Frontal cortex (tissue), 4 donors: Measurements from ENCODE around the gene XRCC5. TPM values are rescaled to one million over a fixed set of nuclear protein-coding genes. Genes with fewer than 3 reads are reported as not detected.
"Not testable (repeated sequence)": the region's sequence is repeated elsewhere in the genome, so short reads cannot be mapped to it uniquely, and the experiment has no call there.

Experiments used
- DNase-seq, 2 donors: peaks; one replicate each; pipeline ENCODE4 v3.0.0; 2012; ENCODE audit warnings: low spot score in 2 of 2
- FAIRE-seq: peaks from 2 replicates; lab custom pipeline; 2012; peaks lifted over from hg19 to GRCh38; lab: Jason Lieb, UNC
- total RNA-seq: library from RNA; depleted of rRNA; stranded (reverse); fragments of >200 nt; gene quantifications from one replicate; pipeline ENCODE4 v1.2.3, GENCODE V29; 2014
- donor health status: control.
- donor health status: control.
- donor health status: control.

Gene XRCC5
- total RNA-seq, 1 donor from 2014 or later = 415 TPM

GRCh38 chr2:216181953-216182461 lies 72.9 kb downstream of the XRCC5 start:
- DNase-seq (no peak), FAIRE-seq (no peak)

DNA sequence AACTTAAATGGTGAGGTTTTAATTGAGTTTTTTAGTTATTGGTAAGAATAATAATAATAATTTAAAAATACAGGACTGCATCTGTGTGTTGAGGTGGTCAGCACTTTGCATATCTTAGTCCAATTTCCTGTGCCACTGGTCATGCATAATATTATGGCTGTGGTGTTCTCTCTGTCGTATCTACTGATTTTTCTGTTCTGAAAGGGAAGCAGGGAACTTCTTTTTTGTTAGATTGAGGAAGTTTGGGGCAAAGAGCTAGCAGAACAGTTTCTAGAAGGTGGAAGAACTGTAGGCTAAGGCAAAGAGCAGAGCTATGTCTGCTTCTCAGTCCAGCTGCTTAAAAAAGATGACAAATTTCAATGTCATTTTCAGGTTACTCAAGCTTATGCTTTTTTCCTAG lies 74.3 kb downstream of the XRCC5 start:
- FAIRE-seq = no peak
- no peak for DNase-seq

- FAIRE-seq = no peak
- no peak for DNase-seq
Observed at GRCh38 chr2:216188559-216188850, 79.4 kb downstream of the XRCC5 start.

- no peak for DNase-seq
- no peak for FAIRE-seq
Observed at GRCh38 chr2:216188956-216189355, 79.8 kb downstream of the XRCC5 start.

DNA sequence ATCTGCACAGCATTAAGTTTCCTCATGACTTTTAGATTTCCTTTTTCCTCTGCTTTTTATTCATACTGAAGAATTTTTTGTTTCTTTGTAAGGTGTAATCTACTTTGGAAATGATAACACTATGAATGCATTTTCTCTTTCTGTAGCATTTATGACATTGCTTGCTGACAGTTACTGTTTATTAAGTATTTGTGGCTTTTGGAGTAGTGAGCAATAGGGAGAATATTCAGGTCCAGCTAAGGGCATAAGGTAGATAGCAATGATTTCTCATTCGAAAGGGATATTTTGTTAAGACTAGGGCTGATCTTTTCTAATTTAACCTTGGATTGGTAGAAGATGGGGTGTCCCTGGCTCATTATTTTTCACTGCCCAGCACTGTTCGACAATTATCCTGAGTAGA lies 80.3 kb downstream of the XRCC5 start:
- DNase-seq (no peak), FAIRE-seq (no peak)

- no peak for DNase-seq
- no peak for FAIRE-seq
Observed at GRCh38 chr2:216192181-216192580, 83.0 kb downstream of the XRCC5 start.

- DNase-seq (no peak), FAIRE-seq (no peak)
Observed at GRCh38 chr2:216192931-216193330, 83.8 kb downstream of the XRCC5 start.

DNA sequence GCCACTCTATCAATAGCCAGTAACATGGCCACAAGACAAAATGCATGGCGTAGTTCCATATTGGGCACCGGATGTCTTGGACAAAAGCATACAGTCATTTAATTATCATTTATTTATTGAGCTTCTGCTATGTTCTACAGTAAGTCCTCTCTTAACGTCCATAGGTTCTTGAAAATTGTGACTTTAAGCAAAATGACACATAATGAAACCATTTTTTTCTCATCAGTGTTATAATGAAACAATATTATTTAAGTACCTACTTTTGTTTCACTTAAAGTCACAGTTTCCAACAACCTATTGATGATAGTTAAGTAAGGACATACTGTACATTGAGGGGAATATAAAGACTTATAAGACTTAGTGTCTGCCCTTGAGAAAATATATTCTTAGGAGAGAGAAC lies 84.9 kb downstream of the XRCC5 start:
- no peak for DNase-seq
- no peak for FAIRE-seq

- DNase-seq = no peak
- no peak for FAIRE-seq
Observed at GRCh38 chr2:216194561-216194960, 85.4 kb downstream of the XRCC5 start.

- no peak for DNase-seq
- FAIRE-seq = no peak
Observed at GRCh38 chr2:216195565-216196029, 86.4 kb downstream of the XRCC5 start.

- no peak for DNase-seq
- FAIRE-seq = no peak
Observed at GRCh38 chr2:216201692-216202306, 92.7 kb downstream of the XRCC5 start.

DNA sequence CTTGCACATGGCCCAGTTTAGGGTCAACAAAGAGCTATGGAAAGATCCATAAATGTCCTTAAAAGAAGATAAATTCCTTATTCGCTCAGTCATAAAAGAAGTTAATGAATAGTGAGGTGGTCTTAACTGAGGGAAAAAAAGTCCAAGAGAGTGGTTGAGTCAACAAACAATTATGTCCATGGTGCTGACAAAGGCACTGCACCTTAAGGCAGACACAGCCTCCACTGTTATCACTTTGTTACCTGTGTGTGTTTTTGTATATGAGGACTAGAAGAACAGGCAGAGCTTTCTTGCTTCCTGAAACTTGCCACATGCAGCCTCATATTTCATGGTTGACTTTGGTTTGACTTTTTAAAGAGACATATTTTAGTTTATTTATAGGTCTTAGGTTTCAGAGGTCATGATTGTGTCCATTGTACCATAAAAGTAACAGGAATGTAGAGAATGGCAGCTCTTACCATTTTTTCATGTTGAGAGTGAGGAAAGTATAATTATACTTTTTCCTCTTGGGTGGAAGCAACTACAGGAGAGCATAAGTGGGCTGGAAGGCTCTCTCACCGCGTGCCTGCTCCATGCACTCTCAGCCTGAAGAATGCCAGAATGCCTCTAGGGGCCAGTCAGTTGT lies 93.6 kb downstream of the XRCC5 start:
- DNase-seq = no peak
- FAIRE-seq = no peak

GRCh38 chr2:216205486-216205885 lies 96.3 kb downstream of the XRCC5 start:
- DNase-seq (no peak), FAIRE-seq (no peak)

DNA sequence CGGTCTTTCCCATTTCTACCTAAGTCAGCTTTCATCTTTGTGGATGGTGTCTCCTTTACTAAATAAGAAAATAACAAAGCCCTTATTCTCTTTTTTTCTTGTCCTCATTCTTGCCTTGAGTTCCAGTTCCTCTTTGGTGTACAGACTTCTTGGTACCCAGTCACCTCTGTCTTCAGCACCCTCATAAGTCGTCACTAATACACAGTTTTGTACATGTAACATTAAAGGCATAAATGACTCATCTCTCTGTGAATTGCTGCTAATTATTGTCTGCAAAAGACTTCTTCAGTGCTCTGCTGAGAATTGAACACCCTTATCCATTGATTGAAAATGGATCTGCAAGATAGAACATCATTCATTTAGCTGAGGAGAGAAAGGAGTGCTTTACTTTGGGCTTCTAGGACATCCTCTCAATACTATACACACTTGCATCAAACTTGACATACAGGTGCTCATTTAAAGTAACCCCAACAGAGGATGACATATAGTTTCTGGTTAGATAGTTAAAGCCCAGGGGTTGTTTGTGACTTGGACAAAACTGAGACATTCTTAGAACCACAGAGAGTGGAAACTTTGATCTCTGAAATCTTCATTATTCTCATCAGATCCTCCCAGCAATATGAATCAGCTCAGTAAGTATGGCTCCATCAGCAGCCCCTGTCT lies 97.0 kb downstream of the XRCC5 start:
- FAIRE-seq = no peak
- no peak for DNase-seq

DNA sequence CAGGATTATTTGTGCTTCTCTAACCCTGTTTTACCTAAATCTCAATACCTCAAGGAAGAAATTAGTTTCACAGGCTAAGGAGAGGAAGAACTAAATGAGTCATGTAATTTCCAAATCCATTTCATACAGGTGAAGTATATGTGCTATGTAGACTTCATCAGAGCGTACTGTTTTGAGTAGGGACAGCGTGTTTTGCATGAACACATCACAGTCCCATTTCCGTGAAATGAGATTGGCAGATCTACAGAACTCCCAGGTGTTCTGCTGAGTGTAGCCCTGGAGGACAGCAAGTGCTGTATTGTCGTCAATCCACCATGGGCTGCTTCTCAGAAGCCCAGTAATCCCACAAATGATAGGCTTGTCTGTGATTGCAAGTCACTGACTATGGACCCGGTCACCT lies 97.7 kb downstream of the XRCC5 start:
- FAIRE-seq (no peak), DNase-seq (no peak)

GRCh38 chr2:216208661-216209060 lies 99.5 kb downstream of the XRCC5 start:
- FAIRE-seq, DNase-seq: not testable (repeated sequence)

GRCh38 chr2:216210701-216211540 lies 101.8 kb downstream of the XRCC5 start:
- DNase-seq (no peak), FAIRE-seq (no peak)

- DNase-seq (no peak), FAIRE-seq (no peak)
Observed at GRCh38 chr2:216211614-216212145, 102.5 kb downstream of the XRCC5 start.

- DNase-seq = no peak
- FAIRE-seq = no peak
Observed at GRCh38 chr2:216214768-216215167, 105.6 kb downstream of the XRCC5 start.
